HCT116 (cell line): ENCODE data around the gene RCBTB1. TPM values are rescaled to one million over a fixed set of nuclear protein-coding genes. Genes with fewer than 3 reads are reported as not detected.

Experiments used
- ATAC-seq: fragments of 200-7000 bp; cut with Tn5 transposase; 2 replicates; pipeline ENCODE4 v1.9.1; 2020; ENCODE audit warnings: mild to moderate bottlenecking, moderate library complexity
- BruUV-seq: library from RNA; stranded (reverse); fragments of 400-500 nt; replicated peaks from 2 replicates; lab custom pipeline; 2021; lab: Mats Ljungman, UMichigan
- CTCF ChIA-PET: fragments of 300-600 bp; sonication (Branson Sonifier 250); formaldehyde crosslinking; loops from one replicate; lab custom pipeline; 2021; ENCODE audit warnings: antibody characterized with exemption; lab: Charles Lee
- POLR2A ChIA-PET: fragments of 300-600, 350-600 bp; sonication (Branson Sonifier 250); formaldehyde crosslinking; loops from one replicate; lab custom pipeline; 2021; ENCODE audit warnings: antibody characterized with exemption; lab: Charles Lee
- RAD21 ChIA-PET, 2 experiments: fragments of 300-600 bp; sonication (Branson Sonifier 250); formaldehyde crosslinking; loops; one replicate each; lab custom pipeline; 2023; ENCODE audit warnings: low total read pairs in 2 of 2; ENCODE audit not compliant: uncharacterized antibody in 2 of 2, unreplicated experiment in 2 of 2, low non-redundant PET in 1 of 2; lab: Charles Lee
- DNase-seq: peaks from one replicate; pipeline ENCODE4 v3.0.0-alpha.2; 2010; ENCODE audit warnings: low read depth, low spot score
- H2AFZ ChIP-seq: fragments of 200-600 bp; shearing (Covaris generic), sonication (generic); 2 replicates; pipeline ENCODE4 v1.6.1; 2017; ENCODE audit warnings: low read depth, mixed run types, mixed read lengths, antibody characterized with exemption, low read length; ENCODE audit not compliant: poor library complexity, severe bottlenecking
- H3K27ac ChIP-seq: 2 replicates; pipeline ENCODE4 v1.5.1; 2012; ENCODE audit warnings: low read depth, low read length
- H3K27me3 ChIP-seq: fragments of 200-600 bp; sonication (generic); 2 replicates; pipeline ENCODE4 v1.6.1; 2016; ENCODE audit warnings: mixed run types, low read length, mixed read lengths; ENCODE audit not compliant: insufficient read depth
- H3K36me3 ChIP-seq, 2 experiments: fragments of 200-500 bp in 1 of 2; fragments of 200-600 bp in 1 of 2; sonication (Bioruptor generic) in 1 of 2; sonication (generic) in 1 of 2; 2 replicates each; pipeline versions ENCODE4 v1.5.1 to v1.6.1; 2014 to 2016; ENCODE audit warnings: low read length in 2 of 2, inconsistent platforms in 1 of 2, mixed read lengths in 1 of 2, mixed run types in 1 of 2; ENCODE audit not compliant: insufficient read depth in 2 of 2, control insufficient read depth in 1 of 2
- H3K4me1 ChIP-seq, 2 experiments: fragments of 200-600 bp in 1 of 2; sonication (generic) in 1 of 2; 2 replicates each; pipeline versions ENCODE4 v1.5.1 to v1.6.1; 2012 to 2017; ENCODE audit warnings: low read length in 2 of 2, inconsistent platforms in 1 of 2, mild to moderate bottlenecking in 1 of 2, mixed read lengths in 1 of 2, mixed run types in 1 of 2, moderate library complexity in 1 of 2; ENCODE audit not compliant: insufficient read depth in 2 of 2, control insufficient read depth in 1 of 2
- H3K4me2 ChIP-seq: fragments of 200-600 bp; sonication (generic); 2 replicates; pipeline ENCODE4 v1.6.1; 2017; ENCODE audit warnings: mixed run types, low read length, mixed read lengths
- H3K4me3 ChIP-seq, 2 experiments: fragments of 200-600 bp in 1 of 2; sonication (generic) in 1 of 2; replicated peaks in 1 of 2; 2 replicates each; pipeline ENCODE4 v1.5.1; 2011 to 2016; ENCODE audit warnings: low read length in 2 of 2, control low read depth in 1 of 2, low read depth in 1 of 2, mild to moderate bottlenecking in 1 of 2, mixed read lengths in 1 of 2, mixed run types in 1 of 2
- H3K79me2 ChIP-seq: fragments of 200-600 bp; sonication (generic); 2 replicates; pipeline ENCODE4 v1.6.1; 2017; ENCODE audit warnings: mild to moderate bottlenecking, mixed run types, low read length, moderate library complexity, mixed read lengths; ENCODE audit not compliant: insufficient read depth
- H3K9ac ChIP-seq: fragments of 200-600 bp; sonication (generic); 2 replicates; pipeline ENCODE4 v1.6.1; 2016; ENCODE audit warnings: low read length, mixed read lengths
- H3K9me2 ChIP-seq: fragments of 200-600 bp; sonication (generic), shearing (Covaris generic); 2 replicates; pipeline ENCODE4 v1.6.1; 2017; ENCODE audit warnings: mixed run types, mild to moderate bottlenecking, moderate library complexity; ENCODE audit not compliant: insufficient read depth
- H3K9me3 ChIP-seq, 2 experiments: fragments of 200-500 bp in 1 of 2; fragments of 200-600 bp in 1 of 2; sonication (Bioruptor generic) in 1 of 2; sonication (generic) in 1 of 2; 2 replicates each; pipeline ENCODE4 v1.6.1; 2014 to 2017; ENCODE audit warnings: low read length in 2 of 2, mixed read lengths in 2 of 2, inconsistent platforms in 1 of 2, low read depth in 1 of 2, mild to moderate bottlenecking in 1 of 2, mixed run types in 1 of 2, moderate library complexity in 1 of 2; ENCODE audit not compliant: control insufficient read depth in 1 of 2, insufficient read depth in 1 of 2
- H4K20me1 ChIP-seq: fragments of 200-600 bp; sonication (generic), shearing (Covaris generic); 2 replicates; pipeline ENCODE4 v1.6.1; 2017; ENCODE audit warnings: mixed run types, mild to moderate bottlenecking, moderate library complexity; ENCODE audit not compliant: insufficient read depth
- ATF3 ChIP-seq: IDR thresholded peaks from 2 replicates; pipeline ENCODE4 v1.6.1; 2012
- CBX3 ChIP-seq: IDR thresholded peaks from 2 replicates; pipeline ENCODE4 v1.6.1; 2012; ENCODE audit warnings: low read depth
- CEBPB ChIP-seq: IDR thresholded peaks from 2 replicates; pipeline ENCODE4 v1.6.1; 2012; ENCODE audit warnings: low read depth
- EGR1 ChIP-seq: IDR thresholded peaks from 2 replicates; pipeline ENCODE4 v1.6.1; 2012; ENCODE audit warnings: low read depth
- EZH2 ChIP-seq: fragments of 200-600 bp; sonication (generic); IDR thresholded peaks from 2 replicates; pipeline ENCODE4 v1.6.1; 2017; ENCODE audit warnings: antibody characterized with exemption, mixed run types
- FOSL1 ChIP-seq: IDR thresholded peaks from 2 replicates; pipeline ENCODE4 v1.6.1; 2012; ENCODE audit warnings: low read depth
- MAX ChIP-seq: IDR thresholded peaks from 2 replicates; pipeline ENCODE4 v1.6.1; 2012
- POLR2A ChIP-seq: IDR thresholded peaks from 2 replicates; pipeline ENCODE4 v1.7.0; 2011; ENCODE audit warnings: borderline replicate concordance; ENCODE audit not compliant: insufficient read depth, insufficient read length; ENCODE audit errors: extremely low read depth
- RAD21 ChIP-seq: IDR thresholded peaks from 2 replicates; pipeline ENCODE4 v1.6.1; 2012; ENCODE audit warnings: low read depth, mild to moderate bottlenecking
- SRF ChIP-seq: IDR thresholded peaks from 2 replicates; pipeline ENCODE4 v1.6.1; 2012; ENCODE audit warnings: low read depth
- YY1 ChIP-seq: IDR thresholded peaks from 2 replicates; pipeline ENCODE4 v1.6.1; 2011; ENCODE audit warnings: low read length, low read depth, moderate library complexity, mild to moderate bottlenecking; ENCODE audit not compliant: insufficient replicate concordance; ENCODE audit errors: extremely low read depth
- intact Hi-C: fragments of 100-400 bp; cut with micrococcal nuclease; formaldehyde crosslinking; loops from 2 replicates; pipeline ENCODE4 v1.10.0; 2022
- total RNA-seq: library from RNA; stranded (reverse); gene quantifications from one replicate; pipeline ENCODE4 v1.2.1, GENCODE V29; 2021; ENCODE audit not compliant: unreplicated experiment
- TF ChIP-seq, protein P1 (sequence below), 3 experiments: fragments of 200-600 bp in 1 of 3; sonication (generic) in 1 of 3; IDR thresholded peaks in 2 of 3; conservative IDR thresholded peaks in 1 of 3; 2 replicates each; pipeline ENCODE4 v1.5.1; 2012 to 2017; ENCODE audit warnings: low read depth in 2 of 3, low read length in 2 of 3, antibody characterized with exemption in 1 of 3, borderline replicate concordance in 1 of 3, control low read depth in 1 of 3, mild to moderate bottlenecking in 1 of 3, mixed read lengths in 1 of 3, mixed run types in 1 of 3, moderate library complexity in 1 of 3; ENCODE audit not compliant: insufficient read depth in 1 of 3

RCBTB1 gene
- total RNA-seq, 1 experiment from 2014 or later = 22.2 TPM

- Histone ChIP-seq H3K4me3 (no peak overlapping the region), H3K36me3 (0 out of 4 replicates have a peak, but pooled peaks cover 0 to 2% of the 10 kb centered on the region in 2 experiments), H3K4me1 (no peaks in the 10 kb centered on the region), H3K4me2 (no peak overlapping the region), H3K9ac (no peak overlapping the region), H3K27me3 (no peaks in the 10 kb centered on the region), H4K20me1 (no peaks in the 10 kb centered on the region), H3K9me2 (no peaks in the 10 kb centered on the region), H3K9me3 (no peaks in the 10 kb centered on the region), H3K79me2 (no peaks in the 10 kb centered on the region), H3K27ac (no peak overlapping the region), H2AFZ (no peak overlapping the region)
- DNase-seq = no peak
- ATAC-seq = no peak
- intact Hi-C loops = no loop called here
- TF ChIP-seq, protein P1, sequence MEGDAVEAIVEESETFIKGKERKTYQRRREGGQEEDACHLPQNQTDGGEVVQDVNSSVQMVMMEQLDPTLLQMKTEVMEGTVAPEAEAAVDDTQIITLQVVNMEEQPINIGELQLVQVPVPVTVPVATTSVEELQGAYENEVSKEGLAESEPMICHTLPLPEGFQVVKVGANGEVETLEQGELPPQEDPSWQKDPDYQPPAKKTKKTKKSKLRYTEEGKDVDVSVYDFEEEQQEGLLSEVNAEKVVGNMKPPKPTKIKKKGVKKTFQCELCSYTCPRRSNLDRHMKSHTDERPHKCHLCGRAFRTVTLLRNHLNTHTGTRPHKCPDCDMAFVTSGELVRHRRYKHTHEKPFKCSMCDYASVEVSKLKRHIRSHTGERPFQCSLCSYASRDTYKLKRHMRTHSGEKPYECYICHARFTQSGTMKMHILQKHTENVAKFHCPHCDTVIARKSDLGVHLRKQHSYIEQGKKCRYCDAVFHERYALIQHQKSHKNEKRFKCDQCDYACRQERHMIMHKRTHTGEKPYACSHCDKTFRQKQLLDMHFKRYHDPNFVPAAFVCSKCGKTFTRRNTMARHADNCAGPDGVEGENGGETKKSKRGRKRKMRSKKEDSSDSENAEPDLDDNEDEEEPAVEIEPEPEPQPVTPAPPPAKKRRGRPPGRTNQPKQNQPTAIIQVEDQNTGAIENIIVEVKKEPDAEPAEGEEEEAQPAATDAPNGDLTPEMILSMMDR (IDR thresholded peaks at IDR 0.05 in 2 of 3, conservative IDR thresholded peaks at IDR 0.05 in 1 of 3; ENCODE audit: borderline replicate concordance in 1 of 3, insufficient read depth in 1 of 3, low read depth in 2 of 3, low read length in 2 of 3) = no peak
- no peak for TF ChIP-seq ATF3
- BruUV-seq = no TSS peak
- ChIA-PET RAD21 (no interaction called here), CTCF (interaction anchor here (0.6 kb wide), 1 partner anchor 36 kb away, joined by 3 read pairs; no protein-coding TSS in a partner anchor), POLR2A (no interaction called here)
These were observed 60.4 kb downstream of the RCBTB1 start for GRCh38 chr13:49524740-49525501.

DNA sequence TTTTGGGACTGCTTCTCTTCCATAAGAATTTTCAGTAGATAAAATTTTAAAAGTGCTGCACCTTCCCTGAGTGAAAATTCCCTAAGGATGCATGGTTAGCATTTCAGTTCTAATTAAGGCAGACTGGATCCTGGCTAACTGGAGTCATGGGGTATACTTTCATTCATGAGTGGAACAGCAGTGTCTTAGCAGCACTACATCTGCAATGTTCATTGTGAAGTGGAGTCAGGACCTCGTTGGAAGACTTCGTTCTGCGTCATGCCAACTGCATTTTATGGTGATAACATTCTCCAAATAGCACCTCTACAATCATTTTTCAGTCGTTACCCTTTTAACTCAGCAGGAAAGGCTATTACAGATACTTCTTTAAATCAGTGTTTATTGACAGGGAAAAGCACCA lies 64.1 kb downstream of the RCBTB1 start:
- ChIA-PET RAD21 (no interaction called here), CTCF (no interaction called here), POLR2A (no interaction called here)
- no peaks in the 10 kb centered on the region for H3K27me3 ChIP-seq
- H3K79me2 ChIP-seq = no peaks in the 10 kb centered on the region
- H3K9me2 ChIP-seq = no peaks in the 10 kb centered on the region
- TF ChIP-seq CEBPB = no peak
- TF ChIP-seq POLR2A = no peak
- TF ChIP-seq ATF3 = no peak
- TF ChIP-seq YY1 = no peak
- no peak for TF ChIP-seq EGR1
- no peak for TF ChIP-seq MAX
- no peak for TF ChIP-seq CBX3
- no peak for TF ChIP-seq RAD21
- no peak for TF ChIP-seq FOSL1
- no peak for TF ChIP-seq EZH2
- TF ChIP-seq SRF = no peak
- H4K20me1 ChIP-seq = no peaks in the 10 kb centered on the region
- 0 out of 4 replicates have a peak, but pooled peaks cover 0 to 2% of the 10 kb centered on the region in 2 experiments for H3K36me3 ChIP-seq
- H3K9me3 ChIP-seq = no peaks in the 10 kb centered on the region
- DNase-seq (no peak), ATAC-seq (no peak)
- intact Hi-C loops = no loop called here
- no peak overlapping the region for H3K9ac ChIP-seq
- no peak overlapping the region for H2AFZ ChIP-seq
- H3K4me3 ChIP-seq = no peak overlapping the region
- no peaks in the 10 kb centered on the region for H3K4me1 ChIP-seq
- no peak overlapping the region for H3K4me2 ChIP-seq
- H3K27ac ChIP-seq = no peak overlapping the region
- no TSS peak for BruUV-seq
